H4 (cell line): ENCODE measurements around the gene SFMBT2. TPM values are rescaled to one million over a fixed set of nuclear protein-coding genes. Genes with fewer than 3 reads are reported as not detected.

Experiments
- DNase-seq: peaks from one replicate; pipeline ENCODE4 v3.0.0-alpha.2; 2015; ENCODE audit warnings: low spot score
- total RNA-seq: library from RNA; depleted of rRNA; stranded (reverse); fragments of >200 nt; shearing (Covaris generic); gene quantifications from 2 replicates; pipeline ENCODE4 v1.2.3, GENCODE V29; 2014

SFMBT2 gene
- total RNA-seq, 1 experiment from 2014 or later, result 0.85 TPM

DNA sequence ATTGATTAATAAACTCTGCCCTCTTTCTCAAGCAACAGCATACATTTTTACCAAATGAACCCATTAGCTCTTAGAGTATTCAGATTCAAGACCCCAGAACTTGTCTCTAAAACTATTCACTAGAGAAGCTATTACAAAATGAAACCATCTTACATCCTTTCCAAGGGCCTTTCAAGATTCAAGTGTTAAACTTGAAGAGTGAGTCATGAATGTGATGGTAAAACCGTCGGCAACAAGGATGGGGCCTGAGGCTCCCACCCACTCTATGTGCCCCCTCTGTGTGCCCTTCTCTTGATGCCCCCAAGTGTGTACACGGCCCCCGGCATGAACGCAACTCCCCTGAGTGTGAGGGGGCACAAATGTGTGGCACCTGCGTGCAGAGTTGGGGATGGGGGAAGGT lies 46.4 kb downstream of the SFMBT2 start:
- no peak for DNase-seq

DNA sequence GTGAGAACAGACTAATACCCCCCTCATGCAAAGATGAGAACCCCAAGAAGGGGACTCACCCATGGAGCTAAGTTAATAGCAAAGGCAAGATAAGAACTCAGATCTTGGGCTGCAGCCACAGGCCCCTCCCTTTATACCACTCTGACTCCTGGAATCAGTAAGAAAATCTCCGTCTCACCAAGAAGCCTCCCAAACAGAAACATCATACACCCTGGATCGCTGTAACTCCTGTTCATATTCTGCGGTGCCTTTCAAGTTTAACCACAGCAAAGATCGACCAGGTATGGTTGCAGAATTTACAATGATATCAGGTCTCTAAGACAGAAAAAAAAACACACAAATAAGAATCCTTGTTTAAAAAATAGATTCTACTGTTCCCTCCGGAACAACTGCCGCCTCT lies 47.1 kb downstream of the SFMBT2 start:
- no peak for DNase-seq

DNA sequence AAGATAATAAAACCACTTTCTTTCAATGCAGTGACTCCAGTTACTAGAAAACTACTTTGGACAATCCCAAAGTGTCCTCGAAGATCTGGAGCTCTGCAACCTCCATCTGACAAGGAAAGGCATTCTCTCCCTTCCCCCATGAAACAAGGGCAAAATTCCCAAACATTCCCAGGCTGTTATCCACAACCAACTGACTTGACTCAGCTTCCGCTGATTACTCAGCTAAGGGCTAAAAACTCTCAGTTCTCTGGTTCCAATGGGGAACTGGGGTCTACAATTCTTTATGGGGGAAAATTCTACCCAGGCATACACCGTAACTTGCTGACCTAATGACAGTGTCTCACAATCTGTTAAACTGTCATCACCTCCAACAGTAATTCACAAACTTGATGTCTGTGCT lies 48.4 kb downstream of the SFMBT2 start:
- DNase-seq, result no peak

DNA sequence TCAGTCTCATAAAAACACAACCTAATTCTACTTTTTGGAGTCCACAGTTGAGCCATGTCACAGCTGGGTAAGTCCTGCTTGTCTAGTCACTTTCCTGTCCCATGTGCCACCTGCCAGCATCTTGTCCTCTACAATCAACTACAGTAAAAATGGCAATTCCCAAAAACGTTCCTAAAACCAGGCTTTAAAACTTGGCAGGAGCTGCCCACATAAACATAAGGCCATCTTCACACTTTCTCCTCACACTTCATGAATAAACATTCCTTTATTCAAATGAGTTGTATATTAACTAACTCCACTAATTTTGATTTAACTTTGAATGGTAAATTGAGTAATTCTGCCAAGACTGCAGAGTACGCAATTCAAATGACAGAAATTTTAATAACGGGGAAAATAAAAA lies 49.5 kb downstream of the SFMBT2 start:
- DNase-seq, result no peak

DNA sequence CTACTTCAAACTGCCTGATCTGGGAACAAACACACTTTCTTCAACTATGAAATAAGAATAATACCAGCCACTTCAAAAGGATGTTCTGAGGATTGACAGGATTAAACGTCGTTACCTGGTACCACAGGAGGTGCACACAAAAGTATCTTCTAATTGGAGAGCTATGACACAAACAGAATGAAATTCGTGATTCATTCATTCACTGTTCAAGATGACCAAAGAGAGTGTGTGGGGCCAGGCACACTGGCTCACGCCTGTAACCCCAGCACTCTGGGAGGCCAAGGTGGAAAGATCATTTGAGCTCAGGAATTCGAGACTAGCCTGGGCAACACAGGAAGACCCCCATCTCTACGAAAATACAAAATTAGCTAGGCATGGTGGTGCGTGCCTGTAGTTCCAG lies 50.9 kb downstream of the SFMBT2 start:
- DNase-seq, result no peak

DNA sequence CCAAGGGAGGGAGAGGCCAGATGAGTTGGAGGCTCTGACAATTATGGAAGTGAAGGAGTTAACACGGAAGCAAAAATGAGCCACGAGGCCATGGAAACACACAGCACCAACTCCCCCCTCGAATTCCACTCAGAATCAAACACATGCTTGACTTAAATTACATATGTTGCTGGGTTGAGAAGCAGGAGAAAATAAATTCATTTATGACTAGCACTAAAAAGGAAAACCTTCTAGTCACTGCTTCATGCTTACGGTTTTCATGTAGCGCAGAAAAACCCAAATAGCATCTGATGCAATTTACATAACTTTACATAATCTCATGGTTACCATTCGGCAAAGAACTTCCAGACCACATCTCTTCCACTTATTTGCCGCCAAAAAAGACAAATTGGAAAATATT lies 51.5 kb downstream of the SFMBT2 start:
- no peak for DNase-seq

DNA sequence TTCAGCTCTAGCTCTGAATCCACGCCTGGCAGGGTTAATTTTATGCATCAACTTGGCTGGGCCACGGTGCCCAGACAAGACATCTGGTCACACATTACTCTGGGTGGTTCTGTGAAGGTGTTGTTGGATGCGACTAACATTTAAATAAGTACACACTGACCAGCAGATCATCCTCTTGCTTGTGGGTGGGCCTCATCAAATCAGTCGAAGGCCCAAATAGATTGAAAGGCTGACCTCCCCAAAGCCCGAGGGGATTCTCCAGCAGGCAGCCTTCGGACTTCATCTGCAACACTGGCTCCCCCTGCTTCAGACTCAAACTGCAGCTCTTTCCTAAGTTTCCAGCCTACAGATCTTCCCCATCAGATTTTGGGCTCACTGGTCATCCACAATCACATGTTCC lies 53.6 kb downstream of the SFMBT2 start:
- DNase-seq, result no peak

DNA sequence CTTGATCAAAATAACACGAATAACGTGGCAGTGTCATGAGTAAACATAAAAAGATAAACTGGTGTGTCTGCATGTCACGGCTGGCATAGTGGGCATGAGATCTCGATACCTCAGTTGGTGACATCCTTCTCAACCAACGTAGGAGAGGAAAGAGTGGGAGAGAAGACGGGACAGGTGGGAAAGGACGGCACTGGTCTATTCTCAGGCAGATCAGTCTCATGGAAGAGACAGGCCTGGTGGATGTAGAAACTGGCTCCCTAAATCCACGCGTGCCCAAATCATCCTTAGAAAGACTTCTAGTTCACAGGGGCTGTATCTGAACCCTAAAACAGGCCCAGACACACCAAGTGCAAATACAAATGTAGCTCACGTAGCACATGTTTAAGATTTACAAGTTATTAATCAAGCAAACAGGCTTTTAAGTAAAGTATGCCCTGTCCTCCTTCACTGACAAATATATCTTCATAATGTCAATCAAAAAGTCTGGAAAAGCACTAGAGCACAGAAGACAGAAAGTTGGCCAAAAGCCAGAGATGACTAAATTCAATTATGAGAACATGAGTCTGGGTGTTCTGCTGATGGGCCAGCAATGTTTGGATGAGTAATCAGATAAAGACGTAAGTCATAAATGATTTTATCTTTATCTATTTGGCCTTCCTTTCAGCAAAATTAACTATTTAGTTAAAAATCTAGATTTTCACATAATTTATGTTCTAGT lies 56.3 kb downstream of the SFMBT2 start:
- DNase-seq, result no peak

DNA sequence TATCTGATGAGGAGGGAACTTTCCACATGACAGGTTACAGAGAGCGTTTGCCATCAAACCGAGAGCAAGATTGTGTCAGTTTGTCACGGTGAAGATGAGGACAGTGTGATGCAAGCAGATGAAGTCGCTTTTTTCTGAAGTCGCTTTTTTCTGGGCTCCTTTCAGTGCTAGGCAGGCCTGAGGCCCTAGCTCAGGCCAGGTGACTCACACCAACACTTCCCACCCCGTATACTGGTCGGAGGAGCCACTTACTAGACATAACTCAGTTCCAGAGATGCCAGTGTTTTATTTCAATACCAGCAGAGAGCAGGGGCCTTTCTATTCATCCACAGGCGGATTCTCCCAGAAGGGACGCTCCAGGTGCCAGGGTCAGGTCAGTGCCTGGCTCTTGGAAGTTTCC lies 58.9 kb downstream of the SFMBT2 start:
- DNase-seq, result no peak

DNA sequence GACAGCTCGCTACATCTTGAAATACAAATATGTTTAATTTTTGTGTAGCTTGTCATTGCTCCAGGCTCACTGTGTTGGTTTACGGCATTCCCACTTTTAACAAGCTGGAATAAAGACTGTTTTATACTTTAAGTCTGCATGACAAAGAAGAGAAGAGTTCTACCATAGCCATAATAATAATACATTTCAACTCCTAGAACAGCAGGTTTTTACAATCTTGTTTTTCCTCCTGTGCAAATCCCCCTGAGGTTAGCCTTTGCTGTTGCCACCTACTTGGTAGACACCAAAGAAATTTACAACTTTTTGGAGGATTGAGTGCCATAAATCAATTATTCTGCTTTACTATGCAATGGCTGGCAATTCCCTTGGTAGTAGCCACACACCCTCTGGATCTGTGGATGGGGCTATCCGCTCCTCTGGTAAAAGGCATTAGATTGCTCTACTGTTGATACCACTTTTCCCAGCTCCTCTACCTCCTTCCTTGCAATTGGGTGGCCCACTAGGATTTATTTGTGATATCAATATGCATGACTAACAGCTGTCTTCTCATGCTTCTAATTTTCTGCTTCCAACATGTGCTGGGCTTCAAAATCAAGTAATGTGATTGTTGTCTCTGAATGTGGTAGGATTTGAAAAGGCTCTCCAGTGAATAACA lies 60.2 kb downstream of the SFMBT2 start:
- no peak for DNase-seq

DNA sequence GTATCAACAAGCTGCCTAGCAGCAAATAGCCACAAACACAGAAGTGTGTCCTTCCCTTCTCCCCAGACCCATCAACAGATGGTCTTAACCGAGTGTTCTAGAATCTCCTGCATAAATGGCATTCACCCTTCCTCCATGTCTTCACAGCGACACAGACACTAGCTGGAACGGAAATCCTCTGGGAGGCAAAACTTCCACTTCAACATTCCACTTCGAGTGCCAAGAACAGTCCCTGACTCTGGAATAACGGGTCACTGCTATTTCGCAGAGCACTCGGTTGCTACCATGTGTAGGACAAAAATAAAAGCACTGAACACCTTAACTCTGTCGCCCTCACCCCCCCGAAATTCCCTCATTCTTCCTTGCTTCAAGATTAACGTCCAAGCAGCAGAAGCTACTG lies 65.1 kb downstream of the SFMBT2 start:
- DNase-seq, result no peak

DNA sequence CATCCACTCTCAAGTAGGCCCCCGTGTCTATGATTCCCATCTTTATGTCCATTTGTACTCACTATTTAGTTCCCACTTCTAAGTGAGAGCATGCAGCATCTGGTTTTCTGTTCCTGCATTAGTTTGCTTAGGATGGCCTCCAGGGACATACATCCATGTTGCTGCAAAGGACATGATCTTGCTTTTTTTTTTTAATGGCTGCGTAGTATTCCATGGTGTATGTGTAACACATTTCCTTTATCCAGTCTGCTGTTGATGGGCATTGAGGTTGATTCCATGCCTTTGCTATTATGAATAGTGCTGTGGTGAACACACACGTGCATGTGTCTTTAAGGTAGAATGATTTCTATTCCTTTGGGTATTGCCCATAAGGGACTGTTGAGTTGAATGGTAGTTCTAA lies 67.8 kb downstream of the SFMBT2 start:
- DNase-seq, result no peak

DNA sequence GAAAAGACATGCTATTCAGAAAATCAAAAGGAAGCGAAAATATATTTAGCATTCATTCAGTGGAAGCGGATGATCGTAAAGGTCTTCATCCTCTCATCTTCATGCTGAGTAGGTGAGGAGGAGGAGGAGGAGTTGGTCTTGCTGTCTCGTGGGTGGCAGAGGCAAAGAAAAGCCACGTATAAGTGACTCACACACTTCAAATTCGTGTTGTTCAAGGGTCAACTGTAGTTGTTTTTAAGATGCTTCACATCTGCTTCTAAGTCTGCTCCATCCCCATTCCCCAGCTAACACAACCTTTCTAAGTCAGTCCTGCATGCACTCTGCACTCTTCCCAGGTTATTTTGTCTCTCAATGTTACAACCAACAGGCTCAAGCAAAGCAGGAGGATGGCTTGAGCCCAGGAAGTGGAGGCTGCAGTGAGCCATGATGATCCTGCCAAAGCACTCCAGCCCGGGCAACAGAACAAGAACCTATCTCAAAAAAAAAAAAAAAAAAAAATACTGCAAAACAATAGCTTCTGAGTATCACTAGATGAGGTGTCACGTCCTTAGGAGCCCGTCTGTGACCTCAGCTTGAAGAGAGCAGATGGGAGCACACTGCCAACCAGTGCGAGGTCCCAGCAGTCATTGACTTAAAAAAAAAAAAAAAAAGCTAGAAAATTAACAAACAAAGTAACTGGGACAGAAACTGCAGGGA lies 70.5 kb downstream of the SFMBT2 start:
- DNase-seq, result no peak

DNA sequence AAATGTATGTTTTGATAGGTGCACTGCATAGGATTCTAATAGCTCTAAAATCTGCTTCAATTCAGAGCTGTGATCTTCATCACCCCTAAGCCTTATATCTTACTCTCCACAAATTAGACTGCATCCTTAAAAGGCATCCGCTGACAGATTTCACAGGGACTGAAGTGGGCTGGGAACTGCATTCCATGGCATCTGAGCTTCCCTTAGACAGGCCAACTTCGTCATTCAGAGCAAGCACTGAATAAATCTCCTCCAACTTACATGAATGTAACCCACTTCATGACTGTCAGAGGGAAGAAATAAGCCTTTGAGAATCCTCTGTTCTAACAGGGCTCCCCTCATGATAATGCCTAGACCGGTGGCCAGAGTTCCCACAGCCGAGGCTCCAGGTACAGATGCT lies 71.3 kb downstream of the SFMBT2 start:
- DNase-seq, result no peak

DNA sequence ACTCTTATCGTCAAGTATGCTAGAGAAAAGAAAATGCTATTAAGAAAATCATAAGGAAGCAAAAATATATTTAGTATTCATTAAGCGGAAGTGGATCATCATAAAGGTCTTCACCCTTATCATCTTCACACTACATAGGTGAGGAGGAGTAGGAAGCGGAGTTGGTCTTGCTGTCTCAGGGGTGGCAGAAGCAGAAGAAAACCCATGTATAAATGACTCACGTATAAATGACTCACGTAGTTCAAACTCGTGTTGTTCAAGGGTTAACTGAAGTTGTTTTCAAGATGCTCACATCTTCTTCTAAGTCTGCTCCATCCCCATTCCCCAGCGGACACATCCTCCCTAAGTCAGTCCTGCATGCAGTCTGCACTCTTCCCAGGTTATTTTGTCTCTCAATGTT lies 72.4 kb downstream of the SFMBT2 start:
- no peak for DNase-seq

DNA sequence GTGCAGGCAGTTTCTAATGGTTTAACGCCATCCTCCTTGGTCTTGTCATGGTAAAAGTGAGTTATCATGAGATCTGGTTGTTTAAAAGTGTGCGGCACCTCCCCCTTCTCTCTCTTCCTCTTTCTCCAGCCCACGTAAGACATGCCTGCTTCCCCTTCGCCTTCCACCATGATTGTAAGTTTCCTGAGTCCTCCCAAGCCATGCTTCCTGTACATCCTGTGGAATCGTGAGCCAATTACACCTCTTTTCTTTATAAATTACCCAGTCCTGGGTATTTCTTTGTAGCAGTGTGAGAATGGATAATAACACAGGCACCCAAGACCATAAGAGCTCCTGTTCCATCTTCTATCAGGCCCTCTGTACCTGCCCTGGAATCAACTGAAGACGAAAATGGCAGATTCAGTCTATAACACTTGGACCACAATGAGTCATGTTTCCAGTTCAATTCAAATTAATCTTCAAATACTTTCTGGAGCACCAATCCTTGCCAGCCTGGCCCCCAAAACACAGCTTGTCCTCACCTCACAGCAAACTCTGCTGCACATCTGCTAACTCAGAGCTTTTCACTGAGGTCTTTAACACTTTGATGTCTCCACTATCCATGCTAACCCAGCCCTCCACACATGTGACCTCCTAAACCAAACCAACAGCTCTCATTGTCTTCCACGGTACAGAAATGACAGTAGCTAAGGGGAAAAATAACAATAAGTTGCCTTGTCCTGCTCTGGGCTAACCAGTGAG lies 73.2 kb downstream of the SFMBT2 start:
- no peak for DNase-seq

DNA sequence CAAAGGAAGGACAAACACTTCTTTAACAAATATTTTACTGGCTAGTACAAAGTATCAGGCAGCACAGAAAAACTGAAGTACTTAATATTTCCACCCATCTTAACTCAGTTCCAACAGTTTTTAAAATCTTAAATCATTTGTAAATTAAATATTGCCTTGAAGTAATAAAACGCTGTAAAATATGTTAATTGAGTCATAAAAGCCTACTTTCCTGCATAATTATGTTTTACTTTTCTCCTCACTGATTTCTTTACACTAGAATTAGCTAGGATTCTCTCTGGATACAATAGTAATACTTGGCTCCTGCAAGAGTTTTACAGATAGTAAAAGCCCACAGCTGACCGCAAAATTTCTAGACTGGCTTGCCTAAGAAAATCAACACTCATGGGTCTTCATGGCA lies 74.9 kb downstream of the SFMBT2 start:
- no peak for DNase-seq

DNA sequence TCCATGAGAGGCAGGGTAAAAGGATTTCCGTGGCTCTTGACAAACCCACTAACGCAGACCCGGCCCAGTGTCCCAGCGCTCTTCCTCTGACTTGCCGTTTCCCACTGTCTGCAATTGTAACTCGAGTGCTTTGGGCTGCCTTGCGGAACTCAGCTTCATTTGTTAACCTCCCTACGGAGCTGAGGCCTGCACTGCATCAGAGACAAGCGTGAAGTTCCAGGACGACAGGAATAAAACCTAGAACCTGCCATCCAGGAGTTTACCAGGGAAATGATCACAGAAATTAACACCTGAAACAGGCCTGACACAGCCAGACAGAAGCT lies 76.2 kb downstream of the SFMBT2 start:
- DNase-seq, result no peak

DNA sequence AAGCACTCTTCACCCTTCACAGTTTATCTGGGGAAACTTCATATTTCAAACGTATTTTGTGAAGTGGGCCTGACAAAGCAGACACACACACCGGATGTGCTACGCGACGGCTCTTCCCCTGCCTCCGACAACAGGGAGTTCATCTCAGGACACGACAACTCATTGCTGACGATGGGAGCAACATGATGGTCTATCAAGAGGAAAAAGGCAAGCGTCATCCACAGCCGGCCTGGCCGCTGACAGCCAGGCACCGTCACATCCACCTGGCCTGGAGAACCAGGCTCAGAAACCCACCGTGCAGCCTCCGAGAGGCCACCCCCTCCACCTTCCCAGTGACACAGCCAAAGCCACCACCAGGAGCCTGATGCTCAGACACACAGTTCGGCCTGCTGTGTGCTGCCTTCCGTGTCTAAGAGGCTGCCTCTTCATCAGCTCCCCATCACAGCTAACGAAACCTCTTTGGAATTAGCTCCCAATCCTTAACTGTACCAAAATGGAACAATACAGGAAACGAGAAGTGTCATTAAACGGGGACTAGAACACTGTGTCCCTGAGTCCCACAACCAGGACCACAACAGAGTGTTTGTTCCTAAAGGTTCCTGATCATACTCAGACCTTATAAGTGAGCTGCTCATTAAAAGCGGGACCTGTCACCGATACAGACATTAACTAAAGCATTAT lies 76.7 kb downstream of the SFMBT2 start:
- DNase-seq, result no peak

DNA sequence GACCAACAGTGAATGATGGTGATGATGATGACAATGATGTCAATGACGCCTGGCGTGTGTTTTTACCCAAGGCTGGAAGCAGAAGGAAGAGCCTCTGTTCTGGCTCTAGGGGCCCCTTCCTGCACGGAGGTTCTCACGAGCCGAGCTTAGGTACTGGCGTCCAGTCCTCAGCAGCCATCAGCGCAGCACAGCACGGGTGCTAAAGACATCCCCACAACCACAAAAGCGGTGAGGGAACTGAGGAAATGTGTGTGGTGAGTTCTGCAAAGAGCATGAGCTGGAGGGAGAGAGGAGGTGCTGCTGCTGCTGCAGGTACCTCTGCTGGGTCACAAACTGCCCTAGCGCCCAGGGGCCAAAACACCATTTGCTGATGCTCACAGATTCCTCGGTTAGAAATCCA lies 81.6 kb downstream of the SFMBT2 start:
- no peak for DNase-seq

DNA sequence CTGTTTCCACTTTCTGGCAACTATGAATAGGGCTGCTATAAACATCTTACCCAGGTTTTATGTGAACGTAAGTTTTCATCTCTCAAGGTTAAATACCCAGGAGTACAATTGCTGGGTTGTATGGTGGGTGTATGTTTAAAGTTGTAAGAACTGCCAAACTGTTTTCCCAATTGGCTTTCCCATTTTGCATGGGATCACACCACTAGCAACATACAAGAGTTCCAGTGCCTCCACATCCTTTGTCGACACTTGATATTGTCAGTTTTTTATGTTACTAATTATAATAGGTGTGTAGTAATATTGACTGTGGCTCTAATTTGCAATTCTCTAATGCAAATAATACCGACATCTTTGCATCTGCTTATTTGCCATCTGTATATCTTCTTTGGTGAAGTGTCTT lies 82.9 kb downstream of the SFMBT2 start:
- DNase-seq, result no peak

DNA sequence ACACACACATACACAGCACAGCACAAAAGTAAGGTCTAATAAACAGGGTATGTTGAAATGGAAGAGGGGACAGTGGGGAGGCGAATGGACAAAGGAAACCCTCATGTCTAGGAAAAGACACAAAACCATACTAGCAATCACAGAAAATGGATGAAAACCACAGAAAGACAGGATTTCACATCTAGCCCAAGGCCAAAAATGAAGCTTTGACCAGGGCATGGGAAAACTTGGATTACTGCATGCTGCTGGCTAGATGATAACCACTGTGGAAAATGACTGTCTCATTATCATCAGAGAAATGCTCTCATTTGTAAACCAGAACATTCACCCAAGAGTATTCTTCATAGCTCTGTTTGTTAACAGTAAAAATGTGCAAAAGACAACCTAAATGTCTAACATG lies 88.2 kb downstream of the SFMBT2 start:
- no peak for DNase-seq
